DOHH2 (cell line): ENCODE results near the gene SLC35A3.

Experiments used
- EZH2phosphoT487 ChIP-seq: fragments of 200-600 bp; sonication (generic); IDR thresholded peaks from 2 replicates; pipeline ENCODE4 v1.6.1; 2017; ENCODE audit warnings: borderline replicate concordance, mild to moderate bottlenecking, antibody characterized with exemption, low read length, moderate library complexity, mixed read lengths
- TF ChIP-seq, protein P1 (sequence below): fragments of 200-600 bp; sonication (generic); IDR thresholded peaks from one replicate; pipeline ENCODE4 v1.5.1; 2014; ENCODE audit warnings: antibody characterized with exemption, mild to moderate bottlenecking, low read depth, low read length; ENCODE audit not compliant: poor library complexity, severe bottlenecking

DNA sequence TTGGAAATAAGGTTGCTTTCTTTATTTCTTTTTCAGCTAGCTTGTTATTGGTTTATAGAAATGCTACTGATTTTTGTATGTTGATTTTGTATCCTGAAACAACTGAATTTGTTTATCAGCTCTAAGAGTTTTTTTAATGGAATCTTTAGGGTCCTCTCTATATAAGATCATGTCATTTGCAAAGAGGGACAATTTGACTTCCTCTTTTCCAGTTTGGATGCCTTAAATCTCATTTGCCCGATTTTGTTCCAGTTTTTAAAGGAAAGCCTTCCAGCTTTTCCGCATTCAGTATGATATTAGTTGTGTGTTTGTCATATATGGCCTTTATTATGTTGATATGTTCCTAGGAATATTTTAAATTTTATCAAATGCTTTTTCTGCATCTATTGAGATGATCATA is 31.7 kb downstream of the SLC35A3 start:
- TF ChIP-seq, protein P1, sequence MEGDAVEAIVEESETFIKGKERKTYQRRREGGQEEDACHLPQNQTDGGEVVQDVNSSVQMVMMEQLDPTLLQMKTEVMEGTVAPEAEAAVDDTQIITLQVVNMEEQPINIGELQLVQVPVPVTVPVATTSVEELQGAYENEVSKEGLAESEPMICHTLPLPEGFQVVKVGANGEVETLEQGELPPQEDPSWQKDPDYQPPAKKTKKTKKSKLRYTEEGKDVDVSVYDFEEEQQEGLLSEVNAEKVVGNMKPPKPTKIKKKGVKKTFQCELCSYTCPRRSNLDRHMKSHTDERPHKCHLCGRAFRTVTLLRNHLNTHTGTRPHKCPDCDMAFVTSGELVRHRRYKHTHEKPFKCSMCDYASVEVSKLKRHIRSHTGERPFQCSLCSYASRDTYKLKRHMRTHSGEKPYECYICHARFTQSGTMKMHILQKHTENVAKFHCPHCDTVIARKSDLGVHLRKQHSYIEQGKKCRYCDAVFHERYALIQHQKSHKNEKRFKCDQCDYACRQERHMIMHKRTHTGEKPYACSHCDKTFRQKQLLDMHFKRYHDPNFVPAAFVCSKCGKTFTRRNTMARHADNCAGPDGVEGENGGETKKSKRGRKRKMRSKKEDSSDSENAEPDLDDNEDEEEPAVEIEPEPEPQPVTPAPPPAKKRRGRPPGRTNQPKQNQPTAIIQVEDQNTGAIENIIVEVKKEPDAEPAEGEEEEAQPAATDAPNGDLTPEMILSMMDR: no peak
- TF ChIP-seq EZH2phosphoT487: no peak
